Activated T-cell treated with anti-CD3 and anti-CD28 coated beads, Interleukin-2, amount 50 U/mL, for 72 hours (primary cell): ENCODE results near the gene STK38L. TPM values are rescaled to one million over a fixed set of nuclear protein-coding genes. Genes with fewer than 3 reads are reported as not detected.

Source experiments
- ATAC-seq, 2 donors: fragments of 150-1000 bp; cut with Tn5 transposase; replicated peaks in 1 of 2; 2 replicates each; pipeline ENCODE4 v1.10.0; 2021; ENCODE audit warnings: moderate library complexity in 2 of 2, mild to moderate bottlenecking in 1 of 2
- DNase-seq, 2 donors: peaks; one replicate each; pipeline ENCODE4 v3.0.0; 2021 to 2022; ENCODE audit warnings: mixed read lengths in 1 of 2
- H3K27ac Mint-ChIP-seq: one replicate; pipeline ENCODE4 v1.8.0; 2022; ENCODE audit warnings: mild to moderate bottlenecking, moderate library complexity, mixed read lengths
- H3K27me3 Mint-ChIP-seq: one replicate; pipeline ENCODE4 v1.8.0; 2022; ENCODE audit warnings: low read depth, mixed read lengths
- H3K36me3 Mint-ChIP-seq, 2 donors: one replicate each; pipeline ENCODE4 v1.8.0; 2022; ENCODE audit warnings: mixed read lengths in 2 of 2, mild to moderate bottlenecking in 1 of 2; ENCODE audit not compliant: insufficient read depth in 2 of 2
- H3K4me1 Mint-ChIP-seq: one replicate; pipeline ENCODE4 v1.8.0; 2022; ENCODE audit warnings: low read depth, mixed read lengths
- H3K4me3 Mint-ChIP-seq, 2 donors: one replicate each; pipeline ENCODE4 v1.8.0; 2022; ENCODE audit warnings: mild to moderate bottlenecking in 2 of 2, mixed read lengths in 2 of 2, moderate library complexity in 2 of 2
- H3K9me3 Mint-ChIP-seq, 2 donors: one replicate each; pipeline ENCODE4 v1.8.0; 2022; ENCODE audit warnings: mixed read lengths in 2 of 2
- total RNA-seq, 2 donors: library from RNA; stranded (reverse); gene quantifications; one replicate each; pipeline ENCODE4 v1.2.3, GENCODE V29; 2022

Gene STK38L
- total RNA-seq, 2 donors from 2014 or later, result 24.8 to 30.6 TPM

- Mint-ChIP-seq H3K9me3 (peaks cover 4% of the 10 kb centered on the region in 2 donors), H3K36me3 (peaks cover 2 to 7% of the 10 kb centered on the region in 2 donors), H3K4me1 (no peaks in the 10 kb centered on the region), H3K27ac (no peak overlapping the region), H3K27me3 (no peaks in the 10 kb centered on the region), H3K4me3 (no peak overlapping the region)
- DNase-seq (no peak), ATAC-seq (no peak)
Measured at GRCh38 chr12:27271206-27271605, 27.1 kb downstream of the STK38L start.

GRCh38 chr12:27272373-27273028 is 28.4 kb downstream of the STK38L start:
- H3K9me3 Mint-ChIP-seq, result peaks cover 0 to 4% of the 10 kb centered on the region in 2 donors
- H3K36me3 Mint-ChIP-seq, result peaks cover 2 to 7% of the 10 kb centered on the region in 2 donors
- peaks cover 8% of the 10 kb centered on the region for H3K4me1 Mint-ChIP-seq
- no peak overlapping the region for H3K4me3 Mint-ChIP-seq
- H3K27me3 Mint-ChIP-seq, result no peaks in the 10 kb centered on the region
- DNase-seq (no peak), ATAC-seq (no peak)
- H3K27ac Mint-ChIP-seq, result no peak overlapping the region

- no peak overlapping the region for H3K27ac Mint-ChIP-seq
- no peaks in the 10 kb centered on the region for H3K27me3 Mint-ChIP-seq
- ATAC-seq (no peak), DNase-seq (no peak)
- H3K4me1 Mint-ChIP-seq, result peaks cover 14% of the 10 kb centered on the region
- H3K4me3 Mint-ChIP-seq, result no peak overlapping the region
- H3K9me3 Mint-ChIP-seq, result no peaks in the 10 kb centered on the region
- peaks cover 2% of the 10 kb centered on the region in 2 donors for H3K36me3 Mint-ChIP-seq
Measured at GRCh38 chr12:27273114-27273513, 29.0 kb downstream of the STK38L start.

GRCh38 chr12:27274706-27275105 is 30.6 kb downstream of the STK38L start:
- Mint-ChIP-seq H3K4me1 (peaks cover 29% of the 10 kb centered on the region), H3K36me3 (no peaks in the 10 kb centered on the region), H3K27ac (peak overlapping the region; percentile 43), H3K4me3 (no peak overlapping the region), H3K9me3 (no peaks in the 10 kb centered on the region), H3K27me3 (no peaks in the 10 kb centered on the region)
- no peak for DNase-seq
- no peak for ATAC-seq

GRCh38 chr12:27276275-27276674 is 32.2 kb downstream of the STK38L start:
- H3K9me3 Mint-ChIP-seq, result no peaks in the 10 kb centered on the region
- H3K27ac Mint-ChIP-seq, result no peak overlapping the region
- no peaks in the 10 kb centered on the region for H3K27me3 Mint-ChIP-seq
- H3K4me1 Mint-ChIP-seq, result peaks cover 38% of the 10 kb centered on the region
- H3K4me3 Mint-ChIP-seq, result no peak overlapping the region
- no peak for ATAC-seq
- DNase-seq, result no peak
- no peaks in the 10 kb centered on the region for H3K36me3 Mint-ChIP-seq

- H3K9me3 Mint-ChIP-seq, result no peaks in the 10 kb centered on the region
- peak overlapping the region in 1 of 2 donors; percentile 49 for H3K4me3 Mint-ChIP-seq
- peak; percentile 95 to 97 for ATAC-seq
- peaks cover 38% of the 10 kb centered on the region for H3K4me1 Mint-ChIP-seq
- no peaks in the 10 kb centered on the region for H3K27me3 Mint-ChIP-seq
- H3K27ac Mint-ChIP-seq, result no peak overlapping the region
- peak; percentile 24 to 35 for DNase-seq
- peaks cover 0 to 1% of the 10 kb centered on the region in 2 donors for H3K36me3 Mint-ChIP-seq
Measured at GRCh38 chr12:27277846-27278260, 33.8 kb downstream of the STK38L start.

- DNase-seq (no peak), ATAC-seq (no peak)
- peaks cover 42% of the 10 kb centered on the region for H3K4me1 Mint-ChIP-seq
- peaks cover 0 to 1% of the 10 kb centered on the region in 2 donors for H3K36me3 Mint-ChIP-seq
- H3K27ac Mint-ChIP-seq, result no peak overlapping the region
- H3K9me3 Mint-ChIP-seq, result no peaks in the 10 kb centered on the region
- no peak overlapping the region for H3K4me3 Mint-ChIP-seq
- no peaks in the 10 kb centered on the region for H3K27me3 Mint-ChIP-seq
Measured at GRCh38 chr12:27279826-27280225, 35.7 kb downstream of the STK38L start.

GRCh38 chr12:27280412-27280811 is 36.3 kb downstream of the STK38L start:
- H3K27me3 Mint-ChIP-seq, result no peaks in the 10 kb centered on the region
- H3K27ac Mint-ChIP-seq, result no peak overlapping the region
- H3K36me3 Mint-ChIP-seq, result peaks cover 0 to 1% of the 10 kb centered on the region in 2 donors
- ATAC-seq (no peak), DNase-seq (no peak)
- no peak overlapping the region for H3K4me3 Mint-ChIP-seq
- H3K4me1 Mint-ChIP-seq, result peaks cover 44% of the 10 kb centered on the region
- H3K9me3 Mint-ChIP-seq, result no peaks in the 10 kb centered on the region

GRCh38 chr12:27282754-27283153 is 38.7 kb downstream of the STK38L start:
- Mint-ChIP-seq H3K4me3 (no peak overlapping the region), H3K9me3 (no peaks in the 10 kb centered on the region), H3K27me3 (no peaks in the 10 kb centered on the region), H3K4me1 (peaks cover 33% of the 10 kb centered on the region), H3K27ac (no peak overlapping the region), H3K36me3 (peaks cover 0 to 1% of the 10 kb centered on the region in 2 donors)
- DNase-seq, result no peak
- ATAC-seq, result no peak

- Mint-ChIP-seq H3K27me3 (no peaks in the 10 kb centered on the region), H3K9me3 (no peaks in the 10 kb centered on the region), H3K27ac (no peak overlapping the region), H3K4me3 (no peak overlapping the region), H3K4me1 (peaks cover 21% of the 10 kb centered on the region), H3K36me3 (peaks cover 0 to 1% of the 10 kb centered on the region in 2 donors)
- ATAC-seq (no peak), DNase-seq (no peak)
Measured at GRCh38 chr12:27284021-27284420, 39.9 kb downstream of the STK38L start.

GRCh38 chr12:27284751-27285150 is 40.7 kb downstream of the STK38L start:
- H3K27me3 Mint-ChIP-seq, result no peaks in the 10 kb centered on the region
- H3K27ac Mint-ChIP-seq, result no peak overlapping the region
- peaks cover 0 to 1% of the 10 kb centered on the region in 2 donors for H3K36me3 Mint-ChIP-seq
- H3K4me3 Mint-ChIP-seq, result no peak overlapping the region
- ATAC-seq (no peak), DNase-seq (no peak)
- no peaks in the 10 kb centered on the region for H3K9me3 Mint-ChIP-seq
- peaks cover 18% of the 10 kb centered on the region for H3K4me1 Mint-ChIP-seq

- Mint-ChIP-seq H3K9me3 (no peaks in the 10 kb centered on the region), H3K27me3 (no peaks in the 10 kb centered on the region), H3K27ac (no peak overlapping the region), H3K4me3 (no peak overlapping the region), H3K36me3 (peaks cover 0 to 1% of the 10 kb centered on the region in 2 donors), H3K4me1 (peaks cover 11% of the 10 kb centered on the region)
- ATAC-seq (no peak), DNase-seq (no peak)
Measured at GRCh38 chr12:27285403-27285802, 41.3 kb downstream of the STK38L start.

- DNase-seq (no peak), ATAC-seq (no peak)
- no peak overlapping the region for H3K27ac Mint-ChIP-seq
- no peaks in the 10 kb centered on the region for H3K27me3 Mint-ChIP-seq
- no peaks in the 10 kb centered on the region for H3K36me3 Mint-ChIP-seq
- H3K4me1 Mint-ChIP-seq, result peaks cover 9% of the 10 kb centered on the region
- no peak overlapping the region for H3K4me3 Mint-ChIP-seq
- no peaks in the 10 kb centered on the region for H3K9me3 Mint-ChIP-seq
Measured at GRCh38 chr12:27289414-27289813, 45.3 kb downstream of the STK38L start.
